CD4-positive, alpha-beta T cell treated with Interferon alpha-2 for 1 hour (primary cell): ENCODE results near the gene SV2B.

Source experiments
- DNase-seq, 2 donors: peaks; one replicate each; pipeline ENCODE4 v3.0.0-alpha.2; 2020 to 2022

Gene SV2B

GRCh38 chr15:91235376-91235775, 135.3 kb downstream of the SV2B start:
- DNase-seq: no peak

GRCh38 chr15:91237445-91237844, 137.4 kb downstream of the SV2B start:
- no peak for DNase-seq

- no peak for DNase-seq
These were observed 138.8 kb downstream of the SV2B start for GRCh38 chr15:91238644-91239425.

- no peak for DNase-seq
These were observed 143.8 kb downstream of the SV2B start for GRCh38 chr15:91243826-91244225.

GRCh38 chr15:91244919-91245318, 144.9 kb downstream of the SV2B start:
- no peak for DNase-seq

- DNase-seq: no peak
These were observed 146.9 kb downstream of the SV2B start for GRCh38 chr15:91246998-91247397.

- no peak for DNase-seq
These were observed 149.5 kb downstream of the SV2B start for GRCh38 chr15:91249591-91249990.

- no peak for DNase-seq
These were observed 152.3 kb downstream of the SV2B start for GRCh38 chr15:91252322-91252721.

- DNase-seq: no peak
These were observed 152.7 kb downstream of the SV2B start for GRCh38 chr15:91252756-91253155.

- DNase-seq: no peak
These were observed 153.5 kb downstream of the SV2B start for GRCh38 chr15:91253605-91254004.

- DNase-seq: no peak
These were observed 154.7 kb downstream of the SV2B start for GRCh38 chr15:91254766-91255165.

GRCh38 chr15:91255670-91256192, 155.7 kb downstream of the SV2B start:
- no peak for DNase-seq

- DNase-seq: no peak
These were observed 157.8 kb downstream of the SV2B start for GRCh38 chr15:91257746-91258414.

- peak; percentile 10 to 20 for DNase-seq
These were observed 158.3 kb downstream of the SV2B start for GRCh38 chr15:91258415-91258759.

- no peak for DNase-seq
These were observed 159.0 kb downstream of the SV2B start for GRCh38 chr15:91259077-91259476.

GRCh38 chr15:91261345-91261744, 161.3 kb downstream of the SV2B start:
- DNase-seq: no peak

GRCh38 chr15:91263632-91264531, 163.8 kb downstream of the SV2B start:
- DNase-seq: no peak

GRCh38 chr15:91264651-91265351, 164.7 kb downstream of the SV2B start:
- DNase-seq: no peak

- no peak for DNase-seq
These were observed 165.4 kb downstream of the SV2B start for GRCh38 chr15:91265416-91265940.

GRCh38 chr15:91268510-91268909, 168.5 kb downstream of the SV2B start:
- DNase-seq: no peak

- DNase-seq: no peak
These were observed 170.7 kb downstream of the SV2B start for GRCh38 chr15:91270747-91271146.

GRCh38 chr15:91271565-91272153, 171.6 kb downstream of the SV2B start:
- peak; percentile 48 to 70 for DNase-seq
